A549 (cell line): Measurements from ENCODE around the gene SACM1L.

ENCODE experiments used
- MAFK ChIP-seq: fragments of 450-650 bp; IDR thresholded peaks from 2 replicates; pipeline ENCODE4 v1.6.1; 2014; ENCODE audit not compliant: partially characterized antibody
- RAD21 ChIP-seq, 2 experiments: fragments of >200 bp in 1 of 2; sonication (Bioruptor Twin) in 1 of 2; formaldehyde crosslinking in 1 of 2; IDR thresholded peaks in 1 of 2; conservative IDR thresholded peaks in 1 of 2; 2 replicates in 1 of 2; 3 replicates in 1 of 2; pipeline ENCODE4 v1.6.1; 2012 to 2018; ENCODE audit warnings: inconsistent platforms in 1 of 2
- TF ChIP-seq, protein P1 (sequence below): fragments of >200 bp; sonication (Bioruptor Twin); formaldehyde crosslinking; IDR thresholded peaks from 3 replicates; pipeline ENCODE4 v1.6.1; 2016

DNA sequence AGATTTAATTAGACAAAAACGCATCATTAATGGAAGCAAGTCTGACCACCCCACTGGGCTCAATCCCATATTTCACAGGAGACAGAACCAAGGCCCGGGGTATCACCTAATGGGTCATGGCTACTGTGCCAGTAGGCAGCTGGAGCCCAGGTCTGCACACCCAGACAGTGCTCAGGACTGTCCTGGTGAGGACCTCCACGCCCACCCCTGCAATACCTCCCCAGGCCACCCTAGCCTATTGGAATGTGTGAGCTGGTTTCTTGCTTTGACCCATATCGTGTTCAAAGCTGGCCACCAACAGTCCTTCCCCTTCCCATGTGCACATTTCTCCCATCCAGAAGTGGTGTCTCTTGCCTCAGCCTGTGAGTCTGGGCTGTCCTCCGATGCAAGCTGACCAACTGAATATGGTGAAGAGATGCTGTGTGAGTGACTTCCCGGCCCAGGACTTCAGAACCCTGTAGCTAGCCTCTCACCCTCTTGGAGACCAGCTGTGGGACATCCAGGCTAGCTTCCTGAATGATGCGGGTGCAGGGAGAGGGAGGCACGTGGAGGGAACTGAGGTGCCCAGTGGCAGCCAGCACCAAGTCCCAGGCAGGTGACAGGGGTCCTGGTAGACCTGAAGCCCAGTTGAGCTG, 88.0 kb downstream of the SACM1L start:
- TF ChIP-seq MAFK (no peak), RAD21 (conservative IDR thresholded peaks at IDR 0.05 in 1 of 2, IDR thresholded peaks at IDR 0.05 in 1 of 2) (no peak)
- TF ChIP-seq, protein P1, sequence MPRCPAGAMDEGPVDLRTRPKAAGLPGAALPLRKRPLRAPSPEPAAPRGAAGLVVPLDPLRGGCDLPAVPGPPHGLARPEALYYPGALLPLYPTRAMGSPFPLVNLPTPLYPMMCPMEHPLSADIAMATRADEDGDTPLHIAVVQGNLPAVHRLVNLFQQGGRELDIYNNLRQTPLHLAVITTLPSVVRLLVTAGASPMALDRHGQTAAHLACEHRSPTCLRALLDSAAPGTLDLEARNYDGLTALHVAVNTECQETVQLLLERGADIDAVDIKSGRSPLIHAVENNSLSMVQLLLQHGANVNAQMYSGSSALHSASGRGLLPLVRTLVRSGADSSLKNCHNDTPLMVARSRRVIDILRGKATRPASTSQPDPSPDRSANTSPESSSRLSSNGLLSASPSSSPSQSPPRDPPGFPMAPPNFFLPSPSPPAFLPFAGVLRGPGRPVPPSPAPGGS: no peak
